H9 (cell line): Measurements from ENCODE around the gene TNFRSF11A. TPM values are rescaled to one million over a fixed set of nuclear protein-coding genes. Genes with fewer than 3 reads are reported as not detected.

Experiments
- DNase-seq: peaks from one replicate; pipeline ENCODE4 v3.0.0-alpha.2; 2017
- H2AFZ ChIP-seq: one replicate; pipeline ENCODE4 v1.6.1; 2013; ENCODE audit warnings: mild to moderate bottlenecking, low read length, control low read depth, moderate library complexity
- H2AK5ac ChIP-seq: 2 replicates; pipeline ENCODE4 v1.6.1; 2013; ENCODE audit warnings: low read length, control low read depth, mixed read lengths; ENCODE audit not compliant: insufficient read length
- H2BK120ac ChIP-seq: one replicate; pipeline ENCODE4 v1.6.1; 2013; ENCODE audit warnings: low read depth, mild to moderate bottlenecking, low read length, control low read depth, inconsistent platforms; ENCODE audit not compliant: poor library complexity, severe bottlenecking
- H2BK12ac ChIP-seq: 2 replicates; pipeline ENCODE4 v1.6.1; 2013; ENCODE audit warnings: low read length, control low read depth, mixed read lengths, low read depth; ENCODE audit not compliant: insufficient read length
- H2BK15ac ChIP-seq: 2 replicates; pipeline ENCODE4 v1.6.1; 2013; ENCODE audit warnings: low read depth, low read length, control low read depth
- H2BK20ac ChIP-seq: one replicate; pipeline ENCODE4 v1.6.1; 2013; ENCODE audit warnings: low read depth, mild to moderate bottlenecking, low read length, control low read depth, inconsistent platforms; ENCODE audit not compliant: poor library complexity, severe bottlenecking
- H2BK5ac ChIP-seq: 2 replicates; pipeline ENCODE4 v1.6.1; 2013; ENCODE audit warnings: low read length, control low read depth, mixed read lengths; ENCODE audit not compliant: insufficient read length
- H3K14ac ChIP-seq: 2 replicates; pipeline ENCODE4 v1.6.1; 2013; ENCODE audit warnings: low read length, control low read depth; ENCODE audit not compliant: insufficient read depth
- H3K18ac ChIP-seq: 2 replicates; pipeline ENCODE4 v1.6.1; 2013; ENCODE audit warnings: low read depth, mild to moderate bottlenecking, mixed read lengths, low read length, control low read depth; ENCODE audit not compliant: insufficient read length
- H3K23ac ChIP-seq: 2 replicates; pipeline ENCODE4 v1.6.1; 2013; ENCODE audit warnings: low read length, control low read depth, mixed read lengths, low read depth; ENCODE audit not compliant: insufficient read length
- H3K23me2 ChIP-seq: 2 replicates; pipeline ENCODE4 v1.6.1; 2013; ENCODE audit warnings: low read depth, mild to moderate bottlenecking, mixed read lengths, low read length, control low read depth; ENCODE audit not compliant: insufficient read length, poor library complexity, severe bottlenecking
- H3K27ac ChIP-seq: 2 replicates; pipeline ENCODE4 v1.5.1; 2013; ENCODE audit warnings: low read length, control low read depth, mixed read lengths, low read depth; ENCODE audit not compliant: insufficient read length
- H3K27me3 ChIP-seq: 2 replicates; pipeline ENCODE4 v1.6.1; 2013; ENCODE audit warnings: low read length, control low read depth, inconsistent platforms; ENCODE audit not compliant: insufficient read depth
- H3K4ac ChIP-seq: 2 replicates; pipeline ENCODE4 v1.6.1; 2013; ENCODE audit warnings: low read depth, mild to moderate bottlenecking, control low read depth, inconsistent platforms, low read length, moderate library complexity
- H3K4me1 ChIP-seq: 2 replicates; pipeline ENCODE4 v1.6.1; 2013; ENCODE audit warnings: low read length, control low read depth, inconsistent platforms; ENCODE audit not compliant: insufficient read depth
- H3K4me2 ChIP-seq: 2 replicates; pipeline ENCODE4 v1.6.1; 2013; ENCODE audit warnings: low read length, control low read depth, mixed read lengths; ENCODE audit not compliant: insufficient read length, insufficient read depth
- H3K56ac ChIP-seq: 2 replicates; pipeline ENCODE4 v1.6.1; 2013; ENCODE audit warnings: low read depth, mild to moderate bottlenecking, mixed read lengths, low read length, control low read depth; ENCODE audit not compliant: insufficient read length
- H3K79me1 ChIP-seq: 2 replicates; pipeline ENCODE4 v1.6.1; 2013; ENCODE audit warnings: low read depth, mild to moderate bottlenecking, moderate library complexity, low read length, control low read depth, inconsistent platforms; ENCODE audit not compliant: insufficient read depth, poor library complexity, severe bottlenecking
- H3K79me2 ChIP-seq: 2 replicates; pipeline ENCODE4 v1.6.1; 2013; ENCODE audit warnings: low read length, control low read depth, inconsistent platforms; ENCODE audit not compliant: insufficient read depth
- H3K9ac ChIP-seq: 2 replicates; pipeline ENCODE4 v1.6.1; 2013; ENCODE audit warnings: low read length, control low read depth, mixed read lengths; ENCODE audit not compliant: insufficient read length; ENCODE audit errors: extremely low read depth
- H3K9me3 ChIP-seq: one replicate; pipeline ENCODE4 v1.6.1; 2013; ENCODE audit warnings: low read depth, low read length, inconsistent platforms; ENCODE audit not compliant: control insufficient read depth
- H3T11ph ChIP-seq: one replicate; pipeline ENCODE4 v1.6.1; 2013; ENCODE audit warnings: mild to moderate bottlenecking, low read length, control low read depth, inconsistent platforms
- H4K20me1 ChIP-seq: one replicate; pipeline ENCODE4 v1.6.1; 2013; ENCODE audit not compliant: control insufficient read depth, insufficient read length, insufficient read depth
- H4K5ac ChIP-seq: 2 replicates; pipeline ENCODE4 v1.6.1; 2013; ENCODE audit warnings: low read depth, mild to moderate bottlenecking, mixed read lengths, low read length, control low read depth; ENCODE audit not compliant: insufficient read length
- H4K8ac ChIP-seq: replicated peaks from 2 replicates; pipeline ENCODE4 v1.6.1; 2013; ENCODE audit warnings: low read length, control low read depth, mixed read lengths, low read depth; ENCODE audit not compliant: insufficient read length
- H4K91ac ChIP-seq: 2 replicates; pipeline ENCODE4 v1.6.1; 2013; ENCODE audit warnings: low read depth, mild to moderate bottlenecking, moderate library complexity, mixed read lengths, low read length, control low read depth; ENCODE audit not compliant: insufficient read length
- H3K27ac Mint-ChIP-seq, 3 experiments: 2 replicates in 2 of 3; 3 replicates in 1 of 3; pipeline ENCODE4 v1.8.0; 2020 to 2021; ENCODE audit warnings: mixed read lengths in 3 of 3, mild to moderate bottlenecking in 1 of 3, moderate library complexity in 1 of 3
- H3K27me3 Mint-ChIP-seq: 2 replicates; pipeline ENCODE4 v1.8.0; 2021; ENCODE audit warnings: low read depth, mild to moderate bottlenecking, moderate library complexity, mixed read lengths
- H3K36me3 Mint-ChIP-seq, 3 experiments: 2 replicates in 2 of 3; 3 replicates in 1 of 3; pipeline ENCODE4 v1.8.0; 2020 to 2021; ENCODE audit warnings: low read depth in 3 of 3, mixed read lengths in 3 of 3; ENCODE audit not compliant: insufficient read depth in 1 of 3
- H3K4me1 Mint-ChIP-seq, 2 experiments: 2 replicates each; pipeline ENCODE4 v1.8.0; 2020; ENCODE audit warnings: mixed read lengths in 2 of 2
- H3K4me3 Mint-ChIP-seq, 2 experiments: 2 replicates in 1 of 2; 3 replicates in 1 of 2; pipeline ENCODE4 v1.8.0; 2020 to 2021; ENCODE audit warnings: mild to moderate bottlenecking in 2 of 2, mixed read lengths in 2 of 2, moderate library complexity in 1 of 2
- H3K9me3 Mint-ChIP-seq, 2 experiments: 2 replicates in 1 of 2; 3 replicates in 1 of 2; pipeline ENCODE4 v1.8.0; 2020; ENCODE audit warnings: mild to moderate bottlenecking in 2 of 2, mixed read lengths in 2 of 2, moderate library complexity in 1 of 2
- CTCF ChIP-seq: fragments of 200-600 bp; sonication (generic); conservative IDR thresholded peaks from 3 replicates; pipeline ENCODE4 v1.8.0; 2021; ENCODE audit warnings: antibody characterized with exemption, mild to moderate bottlenecking
- WGBS: extraction: QIAGEN DNeasy Blood & Tissue Kit; methylation state at CpG from one replicate; pipeline ENCODE4 v1.1.7; 2013; ENCODE audit warnings: missing lambda C conversion rate, low lambda C conversion rate, mixed read lengths; ENCODE audit not compliant: insufficient read length; ENCODE audit errors: extremely low coverage; 5-methylcytosine and 5-hydroxymethylcytosine counted together
- total RNA-seq: library from RNA; stranded (reverse); gene quantifications from 2 replicates; pipeline ENCODE4 v1.2.1, GENCODE V29; 2021

TNFRSF11A gene
- total RNA-seq, 1 experiment from 2014 or later: 7.8 TPM

DNA sequence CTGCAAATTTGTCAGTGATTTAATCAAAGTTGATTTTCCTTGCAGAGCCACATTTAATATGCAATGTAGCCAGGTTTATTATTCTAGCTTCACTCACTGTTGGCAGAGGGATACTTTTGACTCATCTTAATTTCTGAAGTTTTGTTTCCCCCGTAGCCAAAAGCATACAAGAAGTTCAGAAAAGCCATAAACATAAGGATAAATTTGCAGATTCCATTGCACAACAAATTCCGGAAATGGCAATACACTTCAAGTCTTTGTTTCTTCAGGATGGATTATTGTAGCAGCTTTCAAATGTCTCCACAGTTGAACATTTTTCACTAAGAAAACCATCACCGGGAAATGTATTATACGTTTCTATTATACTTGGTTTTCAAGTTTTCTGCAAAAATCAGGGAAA lies 109.7 kb downstream of the TNFRSF11A start:
- no peak overlapping the region for H3K23ac ChIP-seq
- no peak overlapping the region for H2BK120ac ChIP-seq
- peaks cover 10 to 11% of the 10 kb centered on the region in 2 experiments for H3K4me1 Mint-ChIP-seq
- H4K5ac ChIP-seq: no peak overlapping the region
- H3K9me3 ChIP-seq: no peaks in the 10 kb centered on the region
- no peak for TF ChIP-seq CTCF
- no CpG with 5 or more reads among the region's 4 CpGs for WGBS
- H3K4me3 Mint-ChIP-seq: no peak overlapping the region
- H3K27ac ChIP-seq: no peak overlapping the region
- no peak overlapping the region for H3K18ac ChIP-seq
- H2BK12ac ChIP-seq: no peak overlapping the region
- no peak overlapping the region for H2BK5ac ChIP-seq
- H2BK15ac ChIP-seq: no peak overlapping the region
- H4K91ac ChIP-seq: no peak overlapping the region
- no peak overlapping the region for H2AFZ ChIP-seq
- no peaks in the 10 kb centered on the region for H4K20me1 ChIP-seq
- H3K36me3 Mint-ChIP-seq: peaks cover 0 to under 1% (median under 1%) of the 10 kb centered on the region in 3 experiments; a peak in 3 of 7 replicates
- H3K79me2 ChIP-seq: no peaks in the 10 kb centered on the region
- H3K27me3 Mint-ChIP-seq: peaks cover 3% of the 10 kb centered on the region; the same call in 1 of the 2 replicates
- H3K4me2 ChIP-seq: no peak overlapping the region
- no peak overlapping the region for H2AK5ac ChIP-seq
- no peak overlapping the region for H3T11ph ChIP-seq
- no peaks in the 10 kb centered on the region; the same call in 1 of the 2 replicates for H3K4me1 ChIP-seq
- no peak overlapping the region for H2BK20ac ChIP-seq
- H3K27me3 ChIP-seq: no peaks in the 10 kb centered on the region
- no peak overlapping the region for H4K8ac ChIP-seq
- no peak overlapping the region for H3K27ac Mint-ChIP-seq
- DNase-seq: no peak
- no peak overlapping the region for H3K4ac ChIP-seq
- H3K9ac ChIP-seq: no peak overlapping the region
- H3K79me1 ChIP-seq: no peaks in the 10 kb centered on the region
- H3K56ac ChIP-seq: no peak overlapping the region
- H3K23me2 ChIP-seq: no peaks in the 10 kb centered on the region
- H3K9me3 Mint-ChIP-seq: peaks cover under 1 to 1% of the 10 kb centered on the region in 2 experiments; a peak in 3 of 5 replicates
- H3K14ac ChIP-seq: no peak overlapping the region
